Measurements from ENCODE around the gene ARHGEF4.

DNA sequence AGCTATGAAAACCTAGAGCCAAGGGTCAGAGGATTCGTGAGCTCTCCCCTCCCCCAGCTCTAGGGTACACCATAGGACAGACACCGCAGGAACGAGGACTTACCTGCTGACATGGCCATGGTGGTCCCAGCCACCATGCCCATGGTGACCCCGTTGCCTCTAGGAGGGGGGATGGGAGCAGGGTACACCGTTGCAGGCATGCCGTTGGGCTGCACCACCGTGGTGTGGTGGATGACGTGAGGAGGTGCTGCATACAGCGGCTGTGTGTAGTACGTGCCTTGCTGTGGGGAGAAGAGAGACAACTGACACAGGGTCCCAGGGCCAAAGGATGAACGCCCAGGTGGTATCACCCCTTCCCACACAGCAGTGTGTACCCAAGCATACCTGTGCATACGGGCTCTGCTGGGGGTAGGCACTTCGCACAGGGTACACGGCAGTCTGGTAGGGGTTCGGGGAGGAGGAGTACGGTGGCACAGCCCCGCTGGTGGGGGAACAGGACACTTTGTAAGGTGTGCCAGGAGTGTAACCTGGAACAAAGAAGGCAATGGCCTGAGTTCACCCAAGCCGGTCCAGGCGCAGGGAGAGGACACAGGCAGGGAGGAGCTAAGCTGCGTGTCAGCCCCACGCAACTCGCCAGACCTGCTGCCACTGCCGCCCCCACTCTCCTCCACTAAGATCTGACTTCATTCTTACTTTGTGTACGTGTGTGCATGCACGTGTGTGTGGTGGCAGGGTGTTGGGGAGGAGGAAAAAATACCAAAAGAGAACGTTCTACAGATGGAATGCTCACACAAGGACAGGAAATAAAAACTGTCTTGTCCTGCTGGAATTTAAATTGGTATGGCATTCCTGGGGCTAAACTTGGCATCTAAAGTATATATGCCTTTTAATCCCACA, 218.7 kb downstream of the ARHGEF4 start:
- TF ChIP-seq, protein P1, sequence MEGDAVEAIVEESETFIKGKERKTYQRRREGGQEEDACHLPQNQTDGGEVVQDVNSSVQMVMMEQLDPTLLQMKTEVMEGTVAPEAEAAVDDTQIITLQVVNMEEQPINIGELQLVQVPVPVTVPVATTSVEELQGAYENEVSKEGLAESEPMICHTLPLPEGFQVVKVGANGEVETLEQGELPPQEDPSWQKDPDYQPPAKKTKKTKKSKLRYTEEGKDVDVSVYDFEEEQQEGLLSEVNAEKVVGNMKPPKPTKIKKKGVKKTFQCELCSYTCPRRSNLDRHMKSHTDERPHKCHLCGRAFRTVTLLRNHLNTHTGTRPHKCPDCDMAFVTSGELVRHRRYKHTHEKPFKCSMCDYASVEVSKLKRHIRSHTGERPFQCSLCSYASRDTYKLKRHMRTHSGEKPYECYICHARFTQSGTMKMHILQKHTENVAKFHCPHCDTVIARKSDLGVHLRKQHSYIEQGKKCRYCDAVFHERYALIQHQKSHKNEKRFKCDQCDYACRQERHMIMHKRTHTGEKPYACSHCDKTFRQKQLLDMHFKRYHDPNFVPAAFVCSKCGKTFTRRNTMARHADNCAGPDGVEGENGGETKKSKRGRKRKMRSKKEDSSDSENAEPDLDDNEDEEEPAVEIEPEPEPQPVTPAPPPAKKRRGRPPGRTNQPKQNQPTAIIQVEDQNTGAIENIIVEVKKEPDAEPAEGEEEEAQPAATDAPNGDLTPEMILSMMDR (conservative IDR thresholded peaks at IDR 0.05; ENCODE audit: low read depth in 2 of 2) = no peak
- TF ChIP-seq POLR2AphosphoS5 (IDR thresholded peaks at IDR 0.05; ENCODE audit: low read depth) (no peak), CREB1 (CRISPR knock-in tag; IDR thresholded peaks at IDR 0.05; ENCODE audit: low read depth) (no peak), EZH2phosphoT487 (IDR thresholded peaks at IDR 0.05; ENCODE audit: unreplicated experiment) (no peak), EZH2 (IDR thresholded peaks at IDR 0.05; ENCODE audit: low read depth, unreplicated experiment) (no peak), STAT1 (IDR thresholded peaks at IDR 0.05; ENCODE audit: unreplicated experiment) (no peak), JUNB (IDR thresholded peaks at IDR 0.05; ENCODE audit: unreplicated experiment) (no peak), ZNF331 (CRISPR knock-in tag; IDR thresholded peaks at IDR 0.05; ENCODE audit: low read depth) (no peak), ZNF114 (CRISPR knock-in tag; IDR thresholded peaks at IDR 0.05) (no peak), NANOG (IDR thresholded peaks at IDR 0.05; ENCODE audit: borderline replicate concordance) (no peak)
- TF ChIP-seq, protein P2, sequence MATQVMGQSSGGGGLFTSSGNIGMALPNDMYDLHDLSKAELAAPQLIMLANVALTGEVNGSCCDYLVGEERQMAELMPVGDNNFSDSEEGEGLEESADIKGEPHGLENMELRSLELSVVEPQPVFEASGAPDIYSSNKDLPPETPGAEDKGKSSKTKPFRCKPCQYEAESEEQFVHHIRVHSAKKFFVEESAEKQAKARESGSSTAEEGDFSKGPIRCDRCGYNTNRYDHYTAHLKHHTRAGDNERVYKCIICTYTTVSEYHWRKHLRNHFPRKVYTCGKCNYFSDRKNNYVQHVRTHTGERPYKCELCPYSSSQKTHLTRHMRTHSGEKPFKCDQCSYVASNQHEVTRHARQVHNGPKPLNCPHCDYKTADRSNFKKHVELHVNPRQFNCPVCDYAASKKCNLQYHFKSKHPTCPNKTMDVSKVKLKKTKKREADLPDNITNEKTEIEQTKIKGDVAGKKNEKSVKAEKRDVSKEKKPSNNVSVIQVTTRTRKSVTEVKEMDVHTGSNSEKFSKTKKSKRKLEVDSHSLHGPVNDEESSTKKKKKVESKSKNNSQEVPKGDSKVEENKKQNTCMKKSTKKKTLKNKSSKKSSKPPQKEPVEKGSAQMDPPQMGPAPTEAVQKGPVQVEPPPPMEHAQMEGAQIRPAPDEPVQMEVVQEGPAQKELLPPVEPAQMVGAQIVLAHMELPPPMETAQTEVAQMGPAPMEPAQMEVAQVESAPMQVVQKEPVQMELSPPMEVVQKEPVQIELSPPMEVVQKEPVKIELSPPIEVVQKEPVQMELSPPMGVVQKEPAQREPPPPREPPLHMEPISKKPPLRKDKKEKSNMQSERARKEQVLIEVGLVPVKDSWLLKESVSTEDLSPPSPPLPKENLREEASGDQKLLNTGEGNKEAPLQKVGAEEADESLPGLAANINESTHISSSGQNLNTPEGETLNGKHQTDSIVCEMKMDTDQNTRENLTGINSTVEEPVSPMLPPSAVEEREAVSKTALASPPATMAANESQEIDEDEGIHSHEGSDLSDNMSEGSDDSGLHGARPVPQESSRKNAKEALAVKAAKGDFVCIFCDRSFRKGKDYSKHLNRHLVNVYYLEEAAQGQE (IDR thresholded peaks at IDR 0.05; ENCODE audit: unreplicated experiment) = no peak
- TF ChIP-seq, protein P3, sequence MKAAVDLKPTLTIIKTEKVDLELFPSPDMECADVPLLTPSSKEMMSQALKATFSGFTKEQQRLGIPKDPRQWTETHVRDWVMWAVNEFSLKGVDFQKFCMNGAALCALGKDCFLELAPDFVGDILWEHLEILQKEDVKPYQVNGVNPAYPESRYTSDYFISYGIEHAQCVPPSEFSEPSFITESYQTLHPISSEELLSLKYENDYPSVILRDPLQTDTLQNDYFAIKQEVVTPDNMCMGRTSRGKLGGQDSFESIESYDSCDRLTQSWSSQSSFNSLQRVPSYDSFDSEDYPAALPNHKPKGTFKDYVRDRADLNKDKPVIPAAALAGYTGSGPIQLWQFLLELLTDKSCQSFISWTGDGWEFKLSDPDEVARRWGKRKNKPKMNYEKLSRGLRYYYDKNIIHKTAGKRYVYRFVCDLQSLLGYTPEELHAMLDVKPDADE (IDR thresholded peaks at IDR 0.05) = no peak
- TF ChIP-seq, protein P4, sequence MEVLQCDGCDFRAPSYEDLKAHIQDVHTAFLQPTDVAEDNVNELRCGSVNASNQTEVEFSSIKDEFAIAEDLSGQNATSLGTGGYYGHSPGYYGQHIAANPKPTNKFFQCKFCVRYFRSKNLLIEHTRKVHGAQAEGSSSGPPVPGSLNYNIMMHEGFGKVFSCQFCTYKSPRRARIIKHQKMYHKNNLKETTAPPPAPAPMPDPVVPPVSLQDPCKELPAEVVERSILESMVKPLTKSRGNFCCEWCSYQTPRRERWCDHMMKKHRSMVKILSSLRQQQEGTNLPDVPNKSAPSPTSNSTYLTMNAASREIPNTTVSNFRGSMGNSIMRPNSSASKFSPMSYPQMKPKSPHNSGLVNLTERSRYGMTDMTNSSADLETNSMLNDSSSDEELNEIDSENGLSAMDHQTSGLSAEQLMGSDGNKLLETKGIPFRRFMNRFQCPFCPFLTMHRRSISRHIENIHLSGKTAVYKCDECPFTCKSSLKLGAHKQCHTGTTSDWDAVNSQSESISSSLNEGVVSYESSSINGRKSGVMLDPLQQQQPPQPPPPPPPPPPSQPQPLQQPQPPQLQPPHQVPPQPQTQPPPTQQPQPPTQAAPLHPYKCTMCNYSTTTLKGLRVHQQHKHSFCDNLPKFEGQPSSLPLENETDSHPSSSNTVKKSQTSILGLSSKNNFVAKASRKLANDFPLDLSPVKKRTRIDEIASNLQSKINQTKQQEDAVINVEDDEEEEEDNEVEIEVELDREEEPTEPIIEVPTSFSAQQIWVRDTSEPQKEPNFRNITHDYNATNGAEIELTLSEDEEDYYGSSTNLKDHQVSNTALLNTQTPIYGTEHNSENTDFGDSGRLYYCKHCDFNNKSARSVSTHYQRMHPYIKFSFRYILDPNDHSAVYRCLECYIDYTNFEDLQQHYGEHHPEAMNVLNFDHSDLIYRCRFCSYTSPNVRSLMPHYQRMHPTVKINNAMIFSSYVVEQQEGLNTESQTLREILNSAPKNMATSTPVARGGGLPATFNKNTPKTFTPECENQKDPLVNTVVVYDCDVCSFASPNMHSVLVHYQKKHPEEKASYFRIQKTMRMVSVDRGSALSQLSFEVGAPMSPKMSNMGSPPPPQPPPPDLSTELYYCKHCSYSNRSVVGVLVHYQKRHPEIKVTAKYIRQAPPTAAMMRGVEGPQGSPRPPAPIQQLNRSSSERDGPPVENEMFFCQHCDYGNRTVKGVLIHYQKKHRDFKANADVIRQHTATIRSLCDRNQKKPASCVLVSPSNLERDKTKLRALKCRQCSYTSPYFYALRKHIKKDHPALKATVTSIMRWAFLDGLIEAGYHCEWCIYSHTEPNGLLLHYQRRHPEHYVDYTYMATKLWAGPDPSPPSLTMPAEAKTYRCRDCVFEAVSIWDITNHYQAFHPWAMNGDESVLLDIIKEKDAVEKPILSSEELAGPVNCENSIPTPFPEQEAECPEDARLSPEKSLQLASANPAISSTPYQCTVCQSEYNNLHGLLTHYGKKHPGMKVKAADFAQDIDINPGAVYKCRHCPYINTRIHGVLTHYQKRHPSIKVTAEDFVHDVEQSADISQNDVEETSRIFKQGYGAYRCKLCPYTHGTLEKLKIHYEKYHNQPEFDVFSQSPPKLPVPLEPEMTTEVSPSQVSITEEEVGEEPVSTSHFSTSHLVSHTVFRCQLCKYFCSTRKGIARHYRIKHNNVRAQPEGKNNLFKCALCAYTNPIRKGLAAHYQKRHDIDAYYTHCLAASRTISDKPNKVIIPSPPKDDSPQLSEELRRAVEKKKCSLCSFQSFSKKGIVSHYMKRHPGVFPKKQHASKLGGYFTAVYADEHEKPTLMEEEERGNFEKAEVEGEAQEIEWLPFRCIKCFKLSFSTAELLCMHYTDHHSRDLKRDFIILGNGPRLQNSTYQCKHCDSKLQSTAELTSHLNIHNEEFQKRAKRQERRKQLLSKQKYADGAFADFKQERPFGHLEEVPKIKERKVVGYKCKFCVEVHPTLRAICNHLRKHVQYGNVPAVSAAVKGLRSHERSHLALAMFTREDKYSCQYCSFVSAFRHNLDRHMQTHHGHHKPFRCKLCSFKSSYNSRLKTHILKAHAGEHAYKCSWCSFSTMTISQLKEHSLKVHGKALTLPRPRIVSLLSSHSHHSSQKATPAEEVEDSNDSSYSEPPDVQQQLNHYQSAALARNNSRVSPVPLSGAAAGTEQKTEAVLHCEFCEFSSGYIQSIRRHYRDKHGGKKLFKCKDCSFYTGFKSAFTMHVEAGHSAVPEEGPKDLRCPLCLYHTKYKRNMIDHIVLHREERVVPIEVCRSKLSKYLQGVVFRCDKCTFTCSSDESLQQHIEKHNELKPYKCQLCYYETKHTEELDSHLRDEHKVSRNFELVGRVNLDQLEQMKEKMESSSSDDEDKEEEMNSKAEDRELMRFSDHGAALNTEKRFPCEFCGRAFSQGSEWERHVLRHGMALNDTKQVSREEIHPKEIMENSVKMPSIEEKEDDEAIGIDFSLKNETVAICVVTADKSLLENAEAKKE (CRISPR knock-in tag; IDR thresholded peaks at IDR 0.05) = no peak

Measured in GM23338 (cell line).